DOHH2 (cell line): ENCODE results near the gene SKAP1.

ENCODE experiments used
- H3F3A ChIP-seq: fragments of 200-600 bp; sonication (generic), shearing (Covaris generic); 2 replicates; pipeline ENCODE4 v1.6.0; 2016; ENCODE audit warnings: antibody characterized with exemption, mild to moderate bottlenecking; ENCODE audit not compliant: control insufficient read depth, insufficient read depth
- H3K27ac ChIP-seq: fragments of 200-600 bp; sonication (generic); 2 replicates; pipeline ENCODE4 v1.5.1; 2014; ENCODE audit warnings: low read depth, mild to moderate bottlenecking, low read length, moderate library complexity
- H3K27me3 ChIP-seq: fragments of 200-600 bp; sonication (generic); 2 replicates; pipeline ENCODE4 v1.6.1; 2014; ENCODE audit warnings: mild to moderate bottlenecking, low read length, mixed read lengths; ENCODE audit not compliant: control insufficient read depth
- H3K36me3 ChIP-seq: fragments of 200-600 bp; sonication (generic); 2 replicates; pipeline ENCODE4 v1.6.1; 2014; ENCODE audit warnings: mild to moderate bottlenecking, low read length, moderate library complexity, mixed read lengths; ENCODE audit not compliant: control insufficient read depth
- H3K4me1 ChIP-seq: fragments of 200-600 bp; sonication (generic); 2 replicates; pipeline ENCODE4 v1.6.1; 2014; ENCODE audit warnings: mild to moderate bottlenecking, low read length, mixed read lengths; ENCODE audit not compliant: control insufficient read depth
- H3K4me2 ChIP-seq: fragments of 200-600 bp; sonication (generic); 2 replicates; pipeline ENCODE4 v1.6.0; 2014; ENCODE audit warnings: mild to moderate bottlenecking, low read length, moderate library complexity
- H3K4me3 ChIP-seq: fragments of 200-600 bp; sonication (generic); 2 replicates; pipeline ENCODE4 v1.5.1; 2014; ENCODE audit warnings: mild to moderate bottlenecking, low read length, mixed read lengths
- H3K79me2 ChIP-seq: fragments of 200-600 bp; sonication (generic); 2 replicates; pipeline ENCODE4 v1.6.1; 2014; ENCODE audit warnings: mild to moderate bottlenecking, low read length, mixed read lengths; ENCODE audit not compliant: control insufficient read depth
- H3K9me2 ChIP-seq: fragments of 200-600 bp; sonication (generic); replicated peaks from 2 replicates; pipeline ENCODE4 v1.6.1; 2014; ENCODE audit warnings: mild to moderate bottlenecking, low read length, mixed read lengths; ENCODE audit not compliant: control insufficient read depth
- H3K9me3 ChIP-seq: fragments of 200-600 bp; sonication (generic); 2 replicates; pipeline ENCODE4 v1.6.1; 2014; ENCODE audit warnings: antibody characterized with exemption, low read length, mixed read lengths; ENCODE audit not compliant: control insufficient read depth, insufficient read depth
- H4K20me1 ChIP-seq: fragments of 200-600 bp; sonication (generic); 2 replicates; pipeline ENCODE4 v1.6.0; 2014; ENCODE audit warnings: low read depth, mild to moderate bottlenecking, antibody characterized with exemption, low read length, moderate library complexity; ENCODE audit not compliant: control insufficient read depth, insufficient read depth
- EZH2phosphoT487 ChIP-seq: fragments of 200-600 bp; sonication (generic); IDR thresholded peaks from 2 replicates; pipeline ENCODE4 v1.6.1; 2017; ENCODE audit warnings: borderline replicate concordance, mild to moderate bottlenecking, antibody characterized with exemption, low read length, moderate library complexity, mixed read lengths
- TF ChIP-seq, protein P1 (sequence below): fragments of 200-600 bp; sonication (generic); IDR thresholded peaks from one replicate; pipeline ENCODE4 v1.5.1; 2014; ENCODE audit warnings: antibody characterized with exemption, mild to moderate bottlenecking, low read depth, low read length; ENCODE audit not compliant: poor library complexity, severe bottlenecking

SKAP1 gene

DNA sequence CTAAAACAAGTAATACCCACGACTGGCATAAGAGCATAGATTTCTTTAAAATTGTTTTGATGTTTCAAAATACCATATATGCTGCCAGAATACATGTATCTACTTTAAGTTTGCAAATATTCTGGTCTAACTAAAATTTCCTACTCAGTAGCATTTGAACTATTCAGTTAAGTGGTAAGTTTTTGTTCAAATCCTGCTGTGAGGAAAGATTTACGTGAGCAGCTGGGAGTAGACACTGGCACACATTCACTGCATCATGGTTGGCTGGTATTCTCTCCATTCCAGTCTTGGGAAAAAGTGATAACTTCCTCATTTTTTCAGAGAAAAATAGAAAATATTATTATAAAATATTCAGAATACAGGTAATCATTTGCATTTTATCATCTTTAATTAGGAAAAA is 133.6 kb downstream of the SKAP1 start:
- TF ChIP-seq EZH2phosphoT487 = no peak
- TF ChIP-seq, protein P1, sequence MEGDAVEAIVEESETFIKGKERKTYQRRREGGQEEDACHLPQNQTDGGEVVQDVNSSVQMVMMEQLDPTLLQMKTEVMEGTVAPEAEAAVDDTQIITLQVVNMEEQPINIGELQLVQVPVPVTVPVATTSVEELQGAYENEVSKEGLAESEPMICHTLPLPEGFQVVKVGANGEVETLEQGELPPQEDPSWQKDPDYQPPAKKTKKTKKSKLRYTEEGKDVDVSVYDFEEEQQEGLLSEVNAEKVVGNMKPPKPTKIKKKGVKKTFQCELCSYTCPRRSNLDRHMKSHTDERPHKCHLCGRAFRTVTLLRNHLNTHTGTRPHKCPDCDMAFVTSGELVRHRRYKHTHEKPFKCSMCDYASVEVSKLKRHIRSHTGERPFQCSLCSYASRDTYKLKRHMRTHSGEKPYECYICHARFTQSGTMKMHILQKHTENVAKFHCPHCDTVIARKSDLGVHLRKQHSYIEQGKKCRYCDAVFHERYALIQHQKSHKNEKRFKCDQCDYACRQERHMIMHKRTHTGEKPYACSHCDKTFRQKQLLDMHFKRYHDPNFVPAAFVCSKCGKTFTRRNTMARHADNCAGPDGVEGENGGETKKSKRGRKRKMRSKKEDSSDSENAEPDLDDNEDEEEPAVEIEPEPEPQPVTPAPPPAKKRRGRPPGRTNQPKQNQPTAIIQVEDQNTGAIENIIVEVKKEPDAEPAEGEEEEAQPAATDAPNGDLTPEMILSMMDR = no peak
- Histone ChIP-seq H3K9me3 (no peaks in the 10 kb centered on the region), H3K9me2 (no peaks in the 10 kb centered on the region), H3K36me3 (no peaks in the 10 kb centered on the region), H3K79me2 (no peaks in the 10 kb centered on the region), H3K4me1 (peaks cover 14% of the 10 kb centered on the region), H3K4me2 (no peak overlapping the region), H3K27me3 (peaks cover 21% of the 10 kb centered on the region), H4K20me1 (no peaks in the 10 kb centered on the region), H3K27ac (no peak overlapping the region), H3K4me3 (no peak overlapping the region), H3F3A (no peaks in the 10 kb centered on the region)

- peaks cover 14% of the 10 kb centered on the region for H3K4me1 ChIP-seq
- H3K4me3 ChIP-seq = peak overlapping the region; percentile 44
- H3K9me3 ChIP-seq = no peaks in the 10 kb centered on the region
- H3K4me2 ChIP-seq = peak overlapping the region; percentile 47
- H3K27me3 ChIP-seq = peaks cover 20% of the 10 kb centered on the region
- H4K20me1 ChIP-seq = no peaks in the 10 kb centered on the region
- TF ChIP-seq, protein P1 = no peak
- TF ChIP-seq EZH2phosphoT487 = no peak
- H3F3A ChIP-seq = no peaks in the 10 kb centered on the region
- no peaks in the 10 kb centered on the region for H3K9me2 ChIP-seq
- no peaks in the 10 kb centered on the region for H3K36me3 ChIP-seq
- H3K79me2 ChIP-seq = no peaks in the 10 kb centered on the region
- H3K27ac ChIP-seq = no peak overlapping the region
Observed at GRCh38 chr17:48295362-48296288, 134.4 kb downstream of the SKAP1 start.

GRCh38 chr17:48294806-48295361 is 135.1 kb downstream of the SKAP1 start:
- H3K27me3 ChIP-seq = peaks cover 16% of the 10 kb centered on the region; the same call in 1 of the 2 replicates
- peak overlapping the region; percentile 44 for H3K4me3 ChIP-seq
- no peaks in the 10 kb centered on the region for H3K36me3 ChIP-seq
- H3K9me2 ChIP-seq = no peaks in the 10 kb centered on the region
- no peaks in the 10 kb centered on the region for H3F3A ChIP-seq
- no peaks in the 10 kb centered on the region for H4K20me1 ChIP-seq
- H3K4me2 ChIP-seq = peak overlapping the region; percentile 47
- peaks cover 14% of the 10 kb centered on the region for H3K4me1 ChIP-seq
- H3K27ac ChIP-seq = no peak overlapping the region
- TF ChIP-seq EZH2phosphoT487 = no peak
- TF ChIP-seq, protein P1 = no peak
- H3K9me3 ChIP-seq = no peaks in the 10 kb centered on the region
- no peaks in the 10 kb centered on the region for H3K79me2 ChIP-seq
